GM21723 (cell line): Measurements from ENCODE around the gene NR1H2.
"Not testable (repeated sequence)": the region's sequence is repeated elsewhere in the genome, so short reads cannot be mapped to it uniquely, and the experiment has no call there.

ENCODE experiments used
- ATAC-seq: cut with Tn5 transposase; IDR thresholded peaks from one replicate; pipeline ENCODE4 v1.9.1; 2021; ENCODE audit warnings: mild to moderate bottlenecking, moderate library complexity; ENCODE audit not compliant: unreplicated experiment

NR1H2 gene

DNA sequence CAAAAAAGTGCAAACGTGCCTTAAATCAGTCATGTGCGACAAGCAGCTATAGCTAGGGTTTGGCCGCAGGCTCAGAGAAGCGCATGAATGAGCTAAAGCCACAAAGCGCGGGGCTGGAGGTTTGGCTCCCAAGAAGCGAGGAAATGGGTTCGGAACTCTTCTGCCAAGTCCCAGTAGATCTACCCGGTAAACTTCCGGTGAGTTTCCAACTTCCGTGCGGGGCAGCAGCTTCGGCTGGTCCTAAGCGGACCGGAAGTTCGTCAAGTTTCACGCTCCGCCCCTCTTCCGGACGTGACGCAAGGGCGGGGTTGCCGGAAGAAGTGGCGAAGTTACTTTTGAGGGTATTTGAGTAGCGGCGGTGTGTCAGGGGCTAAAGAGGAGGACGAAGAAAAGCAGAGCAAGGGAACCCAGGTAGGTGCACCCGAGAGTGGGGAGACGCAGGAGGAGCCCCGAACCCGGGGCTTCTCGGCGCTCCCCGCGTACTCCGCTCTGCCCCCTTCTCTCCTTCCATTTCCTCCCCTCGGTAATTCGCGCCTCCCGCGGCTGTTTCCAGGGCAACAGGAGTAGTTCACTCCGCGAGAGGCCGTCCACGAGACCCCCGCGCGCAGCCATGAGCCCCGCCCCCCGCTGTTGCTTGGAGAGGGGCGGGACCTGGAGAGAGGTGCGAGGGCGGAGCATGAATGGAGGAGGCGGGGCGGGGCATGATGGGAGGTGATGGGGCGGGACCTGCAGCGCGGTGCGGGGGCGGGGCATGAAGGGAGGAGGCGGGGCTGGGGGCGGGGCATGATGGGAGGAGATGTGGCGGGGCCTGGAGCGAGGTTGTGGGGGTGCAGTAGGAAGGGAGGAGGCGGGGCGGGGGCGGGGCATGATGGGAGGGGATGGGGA lies at the start of gene NR1H2:
TSS of gene NR1H2 (plus strand) at position 292 of the 885 bp plus-strand sequence. CDS start 1,149 bp downstream, outside the sequence.
- ATAC-seq, result peak; percentile 77

DNA sequence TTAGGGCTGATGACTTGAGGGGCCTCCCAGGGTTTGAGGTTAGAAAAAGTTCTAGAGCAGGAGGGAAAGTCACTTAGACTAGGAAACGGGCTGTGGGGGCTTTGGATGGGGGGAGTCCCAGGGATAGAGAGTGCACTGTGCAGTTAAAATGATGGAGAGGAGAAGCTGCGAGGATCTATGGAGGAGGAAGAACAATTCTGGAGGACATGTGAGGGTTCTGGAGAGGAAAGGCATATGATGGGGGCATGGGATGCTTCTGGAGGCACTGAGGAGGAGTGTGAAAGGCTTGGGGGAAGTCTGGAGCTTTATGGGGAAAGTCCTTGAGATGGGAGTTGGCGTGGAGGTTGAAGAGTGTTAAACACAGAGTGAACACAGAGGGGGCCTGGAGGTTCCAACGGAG lies 49.2 kb upstream of the NR1H2 start:
- no peak for ATAC-seq

DNA sequence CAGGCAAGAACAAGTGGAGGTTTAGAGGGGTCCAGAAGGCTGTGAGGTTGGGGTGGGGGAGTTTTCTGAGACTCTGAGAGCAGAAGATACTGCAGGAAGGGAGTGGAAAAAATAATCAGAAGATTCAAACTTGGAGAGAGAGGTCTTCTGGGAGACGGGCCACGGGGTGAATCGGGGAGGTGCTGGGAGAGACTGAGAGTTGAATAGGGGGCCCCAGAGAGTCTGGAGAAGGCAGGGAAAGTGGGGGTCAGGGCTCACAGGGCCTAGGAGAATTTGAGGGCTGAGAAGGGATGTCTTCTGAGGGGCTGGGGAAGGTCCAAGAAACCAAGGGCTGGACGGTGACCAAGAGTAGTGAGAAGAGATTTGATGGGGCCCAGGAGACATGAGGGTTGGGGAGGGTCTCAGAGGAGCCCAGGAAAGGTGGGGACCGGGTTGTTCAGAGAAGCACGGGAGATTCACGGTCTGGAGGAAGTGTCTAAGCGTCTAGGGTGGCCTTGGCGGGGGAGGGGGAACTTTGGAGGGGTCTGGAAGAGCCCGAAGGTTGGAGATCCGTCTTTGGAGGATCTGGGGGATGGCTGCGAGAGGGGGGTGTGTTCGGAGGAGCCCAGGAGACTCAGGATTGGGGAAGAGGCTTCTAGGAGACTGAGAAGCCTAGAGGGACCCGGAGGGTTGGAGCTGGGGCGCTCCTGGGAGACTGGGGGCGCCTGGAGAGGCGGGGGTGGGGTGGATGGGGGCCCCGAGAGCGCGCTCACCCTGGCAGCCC lies 48.6 kb upstream of the NR1H2 start:
- ATAC-seq, result no peak

DNA sequence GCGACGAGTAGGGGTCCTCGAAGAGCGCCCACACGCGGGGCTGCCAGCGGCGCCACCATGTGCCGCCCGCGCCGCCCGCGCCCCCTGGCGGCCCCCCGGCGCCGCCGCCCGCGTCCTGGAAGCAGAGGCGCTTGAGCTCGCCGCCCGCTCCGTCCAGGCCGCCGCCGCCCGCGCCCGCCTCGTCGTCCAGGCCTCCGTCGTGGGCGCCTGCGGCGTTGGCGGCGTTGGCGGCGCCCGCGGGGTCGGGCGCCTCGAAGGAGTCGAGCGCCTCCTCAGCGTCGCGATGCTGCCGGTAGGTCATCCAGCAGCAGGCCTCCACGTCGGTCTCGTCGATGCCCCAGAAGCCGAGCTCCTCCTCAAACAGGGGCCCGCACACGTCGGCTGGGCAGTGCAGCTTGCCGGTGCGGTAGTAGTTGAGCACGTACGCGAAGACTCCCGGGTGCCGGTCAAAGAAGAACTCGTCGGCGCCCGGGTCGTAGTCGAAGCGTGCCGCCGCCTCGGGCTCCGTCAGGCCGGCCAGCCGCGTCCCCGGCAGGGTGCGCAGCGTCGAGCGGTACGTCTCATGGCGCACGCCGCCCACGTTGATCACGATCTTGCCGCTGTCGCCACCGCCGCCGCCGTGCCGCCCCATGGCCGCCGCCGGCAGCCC lies 47.9 kb upstream of the NR1H2 start:
- no peak for ATAC-seq

DNA sequence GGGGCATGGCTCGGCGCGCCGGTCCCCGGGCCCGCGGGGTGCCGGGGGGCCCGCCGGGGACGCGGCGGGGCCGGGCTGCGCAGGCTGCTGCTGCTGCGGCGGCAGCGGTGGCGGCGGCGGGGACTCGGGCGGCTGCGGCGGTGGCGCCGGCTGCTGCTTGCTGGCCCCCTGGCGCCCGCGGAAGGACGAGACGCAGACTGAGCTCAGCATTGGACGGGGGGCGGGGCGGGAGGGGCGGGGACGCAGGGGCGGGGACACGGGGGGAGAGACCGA lies 47.4 kb upstream of the NR1H2 start:
- ATAC-seq, result peak; percentile 8

DNA sequence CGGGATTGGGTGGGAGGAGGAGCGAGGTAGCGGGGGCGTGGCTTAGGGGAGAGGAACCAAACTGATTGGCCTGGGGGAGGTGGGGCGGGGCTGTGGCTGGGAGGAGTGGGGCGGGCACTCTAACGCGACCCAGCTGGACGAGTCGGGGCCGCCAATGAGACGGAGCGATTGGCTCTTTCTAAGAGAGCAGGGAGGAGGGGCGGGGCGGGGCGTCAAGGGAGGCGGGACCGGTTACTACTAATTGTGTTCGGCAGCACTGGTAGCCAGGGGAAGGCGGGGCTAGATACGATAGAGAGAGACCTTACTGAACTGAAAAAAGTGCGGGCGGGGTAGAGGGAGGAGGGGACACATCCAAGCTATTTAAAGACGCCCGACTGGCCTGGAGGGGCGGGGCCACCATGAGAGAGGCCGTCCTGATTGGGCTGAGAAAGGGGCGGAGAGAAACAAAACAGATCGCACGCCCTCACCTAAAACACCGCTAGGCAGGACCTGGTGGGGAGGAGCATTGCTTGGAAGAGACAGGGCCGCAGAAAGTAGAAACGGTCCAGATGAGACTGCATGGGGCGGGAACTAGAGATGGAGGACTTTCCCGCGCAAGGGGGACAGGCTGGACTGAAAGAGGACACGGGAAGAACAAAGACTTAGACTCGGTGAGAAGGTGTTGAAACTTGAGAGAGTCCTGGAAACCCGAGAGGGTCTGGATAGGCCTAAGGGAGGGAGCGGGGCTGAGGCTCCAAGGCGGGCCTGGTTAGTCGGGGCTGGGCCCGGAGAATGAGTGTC lies 46.9 kb upstream of the NR1H2 start, which contains the start of gene KCNC3:
TSS of gene KCNC3 (minus strand) at position 232 of the 780 bp plus-strand sequence. CDS start 295 bp downstream, outside the sequence.
- ATAC-seq, result peak; percentile 50

DNA sequence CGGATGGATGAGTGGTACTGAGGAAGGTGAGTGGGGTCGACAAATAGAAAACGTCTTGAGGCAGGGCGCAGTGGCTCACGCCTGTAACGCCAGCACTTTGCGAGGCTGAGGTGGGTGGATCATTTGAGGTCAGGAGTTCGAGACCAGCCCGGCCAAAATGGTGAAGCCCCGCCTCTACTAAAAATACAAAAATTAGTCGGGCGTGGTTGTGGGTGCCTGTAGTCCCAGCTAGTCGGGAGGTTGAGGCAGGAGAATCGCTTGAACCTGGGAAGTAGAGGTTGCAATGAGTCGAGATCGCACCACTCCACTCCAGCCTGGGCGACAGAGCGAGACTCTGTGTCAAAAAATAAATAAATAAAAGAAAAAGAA lies 46.3 kb upstream of the NR1H2 start:
- not testable (repeated sequence) for ATAC-seq

DNA sequence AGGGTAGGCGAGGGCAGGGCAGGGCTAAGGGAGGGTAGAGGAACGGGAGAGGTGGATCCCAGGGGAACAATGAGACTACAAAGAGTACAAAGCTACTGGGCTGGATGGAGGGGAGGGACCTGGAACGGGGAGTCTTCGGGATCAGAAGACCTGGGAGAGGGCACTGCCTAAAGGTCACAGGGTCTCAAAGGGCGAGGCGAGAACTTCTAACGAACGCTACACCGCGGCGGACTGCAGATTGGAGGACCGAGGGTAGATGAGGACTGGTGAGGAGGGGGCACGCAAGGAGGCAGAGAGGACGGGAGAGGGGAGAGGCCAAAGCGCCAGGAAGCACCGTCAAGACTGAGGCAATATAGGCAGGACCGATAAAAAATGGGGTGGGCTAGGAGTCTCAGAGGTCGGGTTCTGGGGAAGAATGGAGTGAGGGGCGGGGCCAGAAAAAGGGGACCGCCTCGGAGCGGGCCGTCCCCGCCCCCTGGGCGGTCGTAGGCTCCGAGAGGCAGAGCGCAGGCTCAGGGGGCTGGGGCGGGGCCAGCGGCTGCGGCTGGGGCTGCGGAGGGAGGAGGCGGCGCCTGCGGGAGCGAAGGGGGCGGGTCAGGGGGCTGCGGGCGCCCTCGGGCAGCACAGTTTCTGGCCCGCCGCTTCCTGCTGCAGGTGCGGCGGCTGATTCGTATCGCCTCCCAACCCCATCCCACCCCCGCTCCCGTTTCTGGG lies 45.7 kb upstream of the NR1H2 start:
- ATAC-seq, result peak; percentile 32

DNA sequence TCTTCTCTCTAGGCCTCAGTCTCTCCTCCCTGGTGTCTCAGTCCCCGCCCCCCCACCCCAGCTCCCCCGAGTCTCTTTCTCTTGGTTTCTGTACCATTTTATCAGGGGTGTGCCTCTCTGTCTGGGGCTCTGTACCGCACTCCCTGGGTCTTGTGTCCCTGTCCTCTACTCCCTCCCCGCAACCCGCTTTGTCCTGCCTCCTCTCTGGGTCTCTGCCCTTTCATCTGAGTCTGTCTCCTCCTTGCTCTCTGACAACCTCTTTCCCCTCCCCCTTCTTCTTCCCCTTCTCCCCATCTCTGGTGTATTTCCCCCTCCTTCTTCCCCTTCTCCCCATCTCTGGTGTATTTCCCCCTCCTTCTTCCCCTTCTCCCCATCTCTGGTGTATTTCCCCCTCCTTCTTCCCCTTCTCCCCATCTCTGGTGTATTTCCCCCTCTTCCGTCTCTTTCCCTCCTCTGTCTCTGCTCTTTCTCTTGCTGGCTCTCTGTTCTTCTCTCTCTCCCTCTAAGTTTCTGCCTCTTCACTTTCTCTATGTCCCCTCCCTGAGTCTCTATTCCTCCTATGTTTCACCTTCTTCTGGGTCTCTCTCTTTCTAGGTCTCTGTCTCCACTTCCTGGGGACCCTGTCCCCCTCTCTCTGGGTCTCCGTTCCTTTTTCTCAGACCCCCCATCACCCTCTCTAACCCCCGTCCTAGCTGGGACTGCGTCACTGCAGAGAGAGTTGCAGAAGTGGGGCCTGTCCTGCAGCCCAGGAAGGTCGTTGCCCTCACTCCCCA lies 44.9 kb upstream of the NR1H2 start:
- no peak for ATAC-seq

DNA sequence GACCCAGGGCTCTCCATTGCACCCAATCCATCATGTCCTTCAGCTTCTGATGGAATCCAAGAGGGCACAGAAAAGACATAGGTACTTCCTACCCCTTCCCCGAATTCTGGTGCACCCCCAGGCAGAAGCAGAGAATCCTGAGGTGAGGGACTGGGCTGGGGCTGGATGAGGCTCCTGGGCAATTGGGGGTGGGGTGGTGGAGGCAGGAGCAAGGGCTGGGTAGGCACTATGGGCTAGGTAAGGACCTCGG lies 44.3 kb upstream of the NR1H2 start:
- ATAC-seq, result no peak

DNA sequence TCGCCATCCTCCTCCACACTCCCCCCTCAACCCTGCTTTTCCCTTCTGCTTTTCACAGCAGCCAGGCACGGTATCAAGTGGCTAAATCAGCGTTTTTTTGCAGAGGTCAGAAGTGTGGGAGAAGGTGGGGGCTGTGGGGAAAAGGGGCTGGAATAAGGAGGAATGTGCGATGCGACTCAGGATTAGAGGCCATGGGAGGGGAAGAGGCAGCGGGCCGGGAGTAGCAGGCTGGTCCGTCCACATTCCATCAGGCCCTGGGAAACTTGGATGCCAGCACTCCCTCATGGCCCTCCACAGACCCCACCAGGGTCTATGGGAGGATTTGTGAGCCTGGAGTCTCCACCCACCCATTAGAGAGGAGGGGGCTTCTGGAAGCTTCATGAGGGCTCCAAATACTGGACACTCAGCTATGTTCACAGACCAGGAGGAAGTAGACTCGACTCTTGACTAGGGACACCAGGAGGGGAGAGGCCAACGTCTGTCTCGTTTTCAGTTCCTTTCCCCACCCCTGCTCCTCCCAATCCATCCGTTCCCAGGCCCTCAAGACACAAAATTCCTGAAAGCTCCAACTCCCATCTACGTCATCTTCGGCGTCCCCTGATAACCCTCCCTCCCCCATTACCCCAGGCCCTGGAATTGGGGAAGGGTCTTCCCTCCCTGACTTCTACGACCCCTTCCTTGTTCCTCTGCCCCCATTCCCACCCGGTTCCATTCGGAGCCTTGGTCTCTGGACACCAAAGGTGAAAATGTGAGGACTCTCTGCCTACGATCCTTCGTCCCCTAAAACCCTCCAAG lies 43.8 kb upstream of the NR1H2 start:
- ATAC-seq, result no peak

DNA sequence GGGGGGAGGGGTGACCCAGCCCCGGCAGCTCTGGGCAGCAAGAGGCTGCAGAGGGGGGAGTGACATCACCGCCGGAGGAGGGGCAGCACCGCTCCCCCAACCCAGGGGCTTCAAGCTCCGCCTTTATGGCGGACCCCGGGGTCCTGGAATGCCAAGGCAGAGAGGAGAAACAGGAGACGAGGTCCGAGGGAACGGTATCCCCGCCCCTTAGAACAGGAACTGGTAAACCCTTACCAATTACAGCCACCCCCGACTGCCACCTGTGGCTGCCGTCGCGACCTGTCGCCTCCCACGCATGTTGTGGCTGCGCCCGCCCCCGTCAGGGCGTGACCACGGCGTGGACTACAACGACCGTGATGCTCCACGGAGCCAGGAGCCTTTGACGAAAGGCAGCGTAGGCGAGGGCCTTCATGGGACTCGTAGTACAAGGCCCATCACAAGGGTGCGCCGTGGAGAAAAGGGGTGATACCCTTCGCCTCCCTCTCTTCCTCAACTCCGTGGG lies 43.0 kb upstream of the NR1H2 start:
- ATAC-seq, result peak; percentile 37

DNA sequence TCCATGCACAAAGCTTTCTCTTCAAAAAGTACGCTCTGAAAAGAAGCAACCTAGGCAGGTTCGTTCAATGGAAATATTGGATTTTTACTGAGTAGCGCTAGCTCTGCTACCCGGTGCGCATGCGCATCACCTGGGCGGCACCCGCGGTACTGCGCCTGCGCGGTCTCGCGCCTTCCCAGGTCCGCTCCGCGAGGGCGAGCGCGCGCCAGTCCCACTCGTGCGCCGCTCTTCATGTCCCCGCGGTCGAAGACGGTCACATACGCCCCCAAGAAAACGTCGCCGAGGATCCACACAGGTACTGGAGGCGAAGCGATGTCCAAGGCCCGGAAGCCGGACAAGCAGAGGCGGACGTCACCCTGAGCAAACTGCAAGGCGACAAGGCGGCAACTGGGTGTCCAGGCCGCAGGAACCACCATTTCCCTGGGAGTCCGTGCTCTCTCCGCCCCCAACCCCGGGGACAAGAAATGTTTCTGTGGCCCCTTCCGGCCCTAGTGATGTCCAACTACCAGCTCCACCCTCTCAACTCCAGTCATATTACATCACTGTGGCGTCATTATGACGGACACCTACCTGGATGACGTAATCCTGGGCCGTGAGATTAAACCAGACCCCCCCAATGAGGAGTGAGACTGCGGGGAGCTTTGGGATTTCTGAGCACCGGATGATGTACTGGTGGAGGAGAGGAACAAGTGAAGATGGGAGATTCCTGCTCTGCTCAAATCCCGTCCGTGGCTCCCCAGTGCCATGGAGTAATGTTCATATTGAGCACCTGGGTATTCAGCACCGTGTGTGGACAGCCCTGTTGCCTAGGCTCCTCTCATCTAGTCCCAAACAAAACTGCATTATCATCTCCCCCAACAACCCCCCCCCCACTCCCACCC lies 42.3 kb upstream of the NR1H2 start:
- ATAC-seq, result peak; percentile 28

DNA sequence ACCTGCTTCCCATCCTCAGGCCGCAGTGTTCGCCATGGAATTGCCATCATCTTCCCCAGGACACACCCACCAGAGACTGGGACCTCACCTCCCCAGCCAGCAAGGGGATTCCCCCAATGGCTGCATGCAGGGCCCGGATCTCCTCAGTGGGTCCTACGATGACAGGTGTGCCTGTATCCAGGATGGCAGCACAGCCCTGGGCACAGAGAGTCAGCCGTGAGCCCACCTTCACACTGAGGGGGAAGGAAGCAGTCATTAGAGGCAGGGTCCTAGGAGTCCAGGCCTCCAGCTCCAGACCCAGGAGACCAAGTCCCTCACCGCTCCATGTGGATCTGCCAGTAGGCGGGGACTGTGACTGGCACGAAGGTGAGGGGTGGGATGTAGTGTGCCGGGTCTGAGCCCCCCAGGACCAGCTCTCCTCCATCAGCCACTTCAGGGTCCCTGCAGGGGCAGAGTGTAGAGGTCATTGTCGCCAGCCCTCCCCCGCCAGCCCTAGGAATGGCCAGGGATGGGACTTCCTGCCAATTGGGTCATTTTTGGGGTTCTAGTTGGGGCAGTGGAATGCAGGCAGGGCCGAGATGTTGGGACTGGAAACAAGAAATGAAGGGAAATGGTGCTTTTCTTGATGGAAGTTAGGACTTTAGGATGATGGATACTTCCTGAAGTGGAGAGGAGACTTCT lies 41.4 kb upstream of the NR1H2 start:
- ATAC-seq, result no peak

DNA sequence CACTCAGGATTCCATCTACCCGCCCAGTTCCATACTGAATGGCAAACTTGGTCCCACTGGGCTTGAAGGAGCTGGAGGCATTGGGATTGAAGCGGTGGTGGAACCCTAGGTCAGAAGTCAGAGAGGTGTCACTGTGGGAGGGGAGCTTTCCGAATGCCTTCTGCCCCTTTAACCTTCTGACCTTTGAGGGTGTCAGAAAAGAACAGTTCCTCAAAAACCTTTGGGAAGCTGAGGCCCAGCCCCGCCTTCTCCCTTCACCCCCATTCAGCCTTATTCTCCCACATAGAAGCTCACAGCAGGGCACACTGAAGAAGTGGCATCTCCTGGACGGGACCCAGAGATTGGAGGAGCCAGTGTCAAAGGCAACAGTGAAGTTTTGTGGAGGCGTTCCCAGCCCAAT lies 39.2 kb upstream of the NR1H2 start:
- ATAC-seq, result not testable (repeated sequence)

DNA sequence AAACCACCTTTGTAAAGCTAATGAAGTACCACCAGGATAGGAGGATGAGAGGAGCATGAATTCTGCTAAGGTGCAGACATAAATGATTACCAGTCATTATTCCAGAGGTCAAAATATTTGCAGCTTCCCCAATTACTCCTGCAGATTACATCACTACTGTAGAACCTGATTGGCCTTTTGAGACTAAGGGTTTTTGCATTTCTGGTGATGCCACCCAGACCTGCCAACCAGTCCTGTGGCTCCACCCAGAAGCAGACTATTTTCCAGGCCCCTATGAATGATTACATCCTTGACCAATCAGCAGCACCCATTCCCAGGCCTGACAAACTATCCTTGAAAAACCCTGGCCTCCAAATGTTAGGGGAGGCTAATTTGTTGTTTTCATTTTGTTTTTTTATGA lies 35.9 kb upstream of the NR1H2 start:
- ATAC-seq, result no peak

DNA sequence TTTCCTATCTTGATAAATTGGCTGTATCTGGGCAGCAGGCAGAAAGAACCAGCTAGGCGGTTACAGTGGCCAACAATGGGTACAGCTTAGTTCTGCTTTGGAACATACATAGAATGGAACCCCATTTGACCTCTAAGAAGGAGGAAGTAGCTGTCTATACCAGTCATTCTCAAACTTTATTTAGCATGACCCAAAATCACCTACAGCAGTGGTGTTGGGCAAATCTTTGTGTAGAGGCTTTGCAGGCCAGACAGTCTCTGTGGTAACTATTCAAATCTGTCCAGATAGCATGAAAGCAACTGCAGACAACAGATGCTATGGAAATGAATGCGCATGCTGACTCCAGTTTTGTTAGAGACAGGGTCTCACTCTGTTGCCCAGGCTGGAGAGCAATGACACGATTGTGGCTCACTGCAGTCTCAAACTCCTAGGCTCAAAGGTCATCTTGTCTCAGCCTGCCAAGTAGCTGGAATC lies 35.1 kb upstream of the NR1H2 start:
- no peak for ATAC-seq
